MM.1S (cell line): ENCODE measurements around the gene PPP6R3.

Experiments used
- EZH2phosphoT487 ChIP-seq: fragments of 300-600 bp; sonication (generic); IDR thresholded peaks from 2 replicates; pipeline ENCODE4 v1.6.1; 2018; ENCODE audit warnings: antibody characterized with exemption, low read length
- TF ChIP-seq, protein P1 (sequence below): fragments of 300-600 bp; sonication (generic); IDR thresholded peaks from 2 replicates; pipeline ENCODE4 v1.5.1; 2016; ENCODE audit warnings: antibody characterized with exemption, low read length, mixed read lengths

DNA sequence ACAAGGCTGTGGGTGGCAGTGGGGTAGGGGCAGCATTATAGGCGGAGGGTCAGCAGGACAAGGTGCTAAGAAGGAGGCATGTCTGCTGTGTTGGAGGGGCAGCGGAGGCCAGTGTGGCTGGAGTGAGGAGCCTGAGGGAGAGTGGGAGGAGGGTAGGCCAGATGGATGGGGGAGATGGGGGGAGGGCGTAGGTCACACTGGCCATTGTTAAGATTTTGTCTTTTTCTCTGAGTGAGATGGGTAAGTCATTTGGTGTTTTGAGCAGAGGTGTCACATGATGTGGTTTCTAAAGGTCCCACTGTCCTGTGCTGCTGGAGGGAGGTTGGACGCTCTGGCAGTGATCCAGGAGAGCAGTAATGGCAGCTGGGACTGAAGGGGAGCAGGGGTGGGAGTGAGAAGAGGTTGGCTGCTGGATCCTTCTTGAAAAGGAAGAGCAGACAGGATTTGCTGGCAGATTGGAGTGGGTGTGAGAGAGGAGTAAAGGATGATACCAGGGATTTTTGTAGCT, 9.8 kb downstream of the PPP6R3 start:
- TF ChIP-seq, protein P1, sequence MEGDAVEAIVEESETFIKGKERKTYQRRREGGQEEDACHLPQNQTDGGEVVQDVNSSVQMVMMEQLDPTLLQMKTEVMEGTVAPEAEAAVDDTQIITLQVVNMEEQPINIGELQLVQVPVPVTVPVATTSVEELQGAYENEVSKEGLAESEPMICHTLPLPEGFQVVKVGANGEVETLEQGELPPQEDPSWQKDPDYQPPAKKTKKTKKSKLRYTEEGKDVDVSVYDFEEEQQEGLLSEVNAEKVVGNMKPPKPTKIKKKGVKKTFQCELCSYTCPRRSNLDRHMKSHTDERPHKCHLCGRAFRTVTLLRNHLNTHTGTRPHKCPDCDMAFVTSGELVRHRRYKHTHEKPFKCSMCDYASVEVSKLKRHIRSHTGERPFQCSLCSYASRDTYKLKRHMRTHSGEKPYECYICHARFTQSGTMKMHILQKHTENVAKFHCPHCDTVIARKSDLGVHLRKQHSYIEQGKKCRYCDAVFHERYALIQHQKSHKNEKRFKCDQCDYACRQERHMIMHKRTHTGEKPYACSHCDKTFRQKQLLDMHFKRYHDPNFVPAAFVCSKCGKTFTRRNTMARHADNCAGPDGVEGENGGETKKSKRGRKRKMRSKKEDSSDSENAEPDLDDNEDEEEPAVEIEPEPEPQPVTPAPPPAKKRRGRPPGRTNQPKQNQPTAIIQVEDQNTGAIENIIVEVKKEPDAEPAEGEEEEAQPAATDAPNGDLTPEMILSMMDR, result no peak
- TF ChIP-seq EZH2phosphoT487, result no peak
